ENCODE measurements around the gene RYR3. TPM values are rescaled to one million over a fixed set of nuclear protein-coding genes. Genes with fewer than 3 reads are reported as not detected.

RYR3 gene
- total and polyA plus RNA-seq, 10 of the 15 experiments (the other 5 are each of a cell fraction or from before 2014, with no cell fraction given), result under 0.01 to 0.44 (median 0.16) TPM; not detected in 5

DNA sequence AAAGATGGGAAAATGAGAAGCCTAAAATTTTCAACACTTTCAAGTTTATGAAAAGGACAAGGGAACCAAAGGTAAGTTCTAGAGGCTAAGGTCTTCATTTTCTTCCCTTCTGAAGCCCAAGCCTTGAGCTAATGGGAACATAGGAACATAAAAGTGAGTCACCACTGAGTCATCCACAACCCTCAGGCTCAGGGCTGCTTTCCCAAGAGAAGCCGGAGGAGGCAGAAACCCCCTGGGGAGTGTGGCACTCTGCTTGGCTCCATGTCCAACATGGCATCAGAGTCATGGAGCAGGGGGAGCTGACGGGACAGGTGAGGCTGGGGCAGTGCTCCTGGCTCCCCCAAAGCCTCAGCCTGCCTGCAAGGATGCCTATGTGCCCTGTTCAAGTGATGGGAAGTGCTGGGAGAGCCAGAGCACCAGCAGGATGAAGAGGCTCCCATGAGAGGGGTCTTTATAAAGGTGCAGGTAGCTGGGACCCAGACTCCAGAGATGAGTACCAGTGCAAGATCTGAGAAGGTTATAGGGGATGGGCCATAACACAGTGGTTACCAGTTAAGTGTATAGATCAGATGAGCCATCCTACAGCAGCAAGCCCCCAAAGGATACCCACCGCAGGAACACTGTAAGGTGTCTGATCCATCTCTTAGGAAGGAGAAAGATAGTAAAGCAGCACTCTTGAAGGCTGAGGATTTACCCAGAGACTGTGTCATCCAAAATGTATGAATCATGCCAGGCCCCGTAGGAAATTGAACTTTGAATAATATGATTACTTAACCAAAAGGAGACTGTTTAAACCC lies 31.8 kb upstream of the RYR3 start (continued):
- no peak for TF ChIP-seq CTCF (IDR thresholded peaks at IDR 0.05 in 2 of 3, conservative IDR thresholded peaks at IDR 0.05 in 1 of 3; ENCODE audit: control insufficient read depth in 2 of 3, extremely low read depth in 1 of 3, insufficient read depth in 1 of 3, low read depth in 3 of 3, low read length in 3 of 3)

GRCh38 chr15:33279613-33280205 lies 31.1 kb upstream of the RYR3 start:
- intact Hi-C loops (cut with micrococcal nuclease; ENCODE audit: unreplicated experiment) (no loop called here), in situ Hi-C loops (cut with MboI) (no loop called here)
- no peak overlapping the region for H3K9ac ChIP-seq (ENCODE audit: control insufficient read depth, insufficient read depth, low read length)
- FAIRE-seq, result no peak
- no peaks in the 10 kb centered on the region for H3K4me1 ChIP-seq (ENCODE audit: control insufficient read depth, insufficient read depth, low read length)
- no peaks in the 10 kb centered on the region for H3K79me2 ChIP-seq (ENCODE audit: control insufficient read depth, insufficient read depth, low read length)
- TF ChIP-seq STAT3 (IDR thresholded peaks at IDR 0.05; ENCODE audit: low read depth, low read length), result no peak
- TF ChIP-seq KLF5 (IDR thresholded peaks at IDR 0.05; ENCODE audit: partially characterized antibody), result no peak
- TF ChIP-seq SMAD5 (IDR thresholded peaks at IDR 0.05; ENCODE audit: low read depth), result no peak
- TF ChIP-seq RELA (IDR thresholded peaks at IDR 0.05; ENCODE audit: borderline replicate concordance, partially characterized antibody), result no peak
- no peak for TF ChIP-seq MXI1 (IDR thresholded peaks at IDR 0.05; ENCODE audit: low read depth, low read length)
- no peak for TF ChIP-seq SMARCA5 (IDR thresholded peaks at IDR 0.05)
- no peak for TF ChIP-seq BMI1 (IDR thresholded peaks at IDR 0.05; ENCODE audit: borderline replicate concordance)
- no peak for TF ChIP-seq SMAD1 (IDR thresholded peaks at IDR 0.05; ENCODE audit: low read depth, partially characterized antibody)
- ATAC-seq, result no peak
- no peaks in the 10 kb centered on the region for H3K9me3 ChIP-seq (replicated peaks; ENCODE audit: control insufficient read depth, insufficient read depth, low read length)
- CTCF ChIA-PET, result interaction anchor here (2.2 kb wide), 1 partner anchor 13 kb away, joined by 8 read pairs; no protein-coding TSS in a partner anchor
- H2AFZ ChIP-seq (ENCODE audit: control insufficient read depth, low read depth, low read length), result no peak overlapping the region
- DNase-seq (ENCODE audit: low read depth, low spot score), result no peak
- H3K36me3 ChIP-seq (ENCODE audit: control insufficient read depth in 2 of 2, insufficient read depth in 2 of 2, low read length in 1 of 2), result no peaks in the 10 kb centered on the region
- RAD21 ChIA-PET (ENCODE audit: unreplicated experiment), result no interaction called here
- WGBS (ENCODE audit: insufficient coverage, insufficient replicate concordance, low lambda C conversion rate, missing lambda C conversion rate), result 46% methylated on average over 6 of the region's 6 CpGs
- H3K4me2 ChIP-seq (ENCODE audit: control insufficient read depth, insufficient read depth), result no peak overlapping the region
- POLR2A ChIA-PET, result no interaction called here
- H3K27me3 ChIP-seq (replicated peaks in 1 of 2; ENCODE audit: control insufficient read depth in 2 of 2, insufficient read depth in 2 of 2, low read length in 1 of 2), result no peaks in the 10 kb centered on the region; a peak in 2 of 4 replicates
- no TSS peak for BruUV-seq (replicated peaks)
- H4K20me1 ChIP-seq (ENCODE audit: control insufficient read depth, insufficient read depth), result no peaks in the 10 kb centered on the region
- no peak overlapping the region for H3K4me3 ChIP-seq
- SMC1A ChIA-PET (ENCODE audit: uncharacterized antibody, unreplicated experiment), result no interaction called here
- no peak overlapping the region for H3K27ac ChIP-seq (ENCODE audit: control insufficient read depth, insufficient read depth)
